GM23338 (cell line): Measurements from ENCODE around the gene RNF133.

Source experiments
- CREB1 ChIP-seq: fragments of 250-450 bp; sonication (Bioruptor Pico); IDR thresholded peaks from 2 replicates; pipeline ENCODE4 v1.5.0; 2020; ENCODE audit warnings: low read depth, mild to moderate bottlenecking, moderate library complexity
- ETS1 ChIP-seq: IDR thresholded peaks from 2 replicates; pipeline ENCODE4 v1.6.1; 2016; ENCODE audit warnings: antibody characterized with exemption
- EZH2 ChIP-seq: fragments of 200-600 bp; sonication (generic); IDR thresholded peaks from one replicate; pipeline ENCODE4 v1.8.0; 2017; ENCODE audit warnings: antibody characterized with exemption, mild to moderate bottlenecking, low read depth; ENCODE audit not compliant: unreplicated experiment
- EZH2phosphoT487 ChIP-seq: fragments of 200-600 bp; sonication (generic); IDR thresholded peaks from one replicate; pipeline ENCODE4 v1.8.1; 2018; ENCODE audit warnings: antibody characterized with exemption; ENCODE audit not compliant: unreplicated experiment
- JUNB ChIP-seq: IDR thresholded peaks from one replicate; pipeline ENCODE4 v1.6.1; 2016; ENCODE audit warnings: antibody characterized with exemption; ENCODE audit not compliant: unreplicated experiment
- POLR2AphosphoS5 ChIP-seq: IDR thresholded peaks from 2 replicates; pipeline ENCODE4 v1.6.1; 2016; ENCODE audit warnings: antibody characterized with exemption, low read depth
- STAT1 ChIP-seq: IDR thresholded peaks from one replicate; pipeline ENCODE4 v1.6.1; 2016; ENCODE audit warnings: antibody characterized with exemption; ENCODE audit not compliant: unreplicated experiment
- ZNF114 ChIP-seq: fragments of 250-450 bp; sonication (Bioruptor Pico); IDR thresholded peaks from 2 replicates; pipeline ENCODE4 v1.5.0; 2020; ENCODE audit warnings: mild to moderate bottlenecking, moderate library complexity
- ZNF331 ChIP-seq: fragments of 250-450 bp; sonication (Bioruptor Pico); IDR thresholded peaks from 2 replicates; pipeline ENCODE4 v1.5.0; 2020; ENCODE audit warnings: low read depth, mild to moderate bottlenecking, moderate library complexity
- TF ChIP-seq, protein P1 (sequence below), 2 experiments: fragments of 200-600 bp in 1 of 2; sonication (generic) in 1 of 2; conservative IDR thresholded peaks; 2 replicates each; pipeline versions ENCODE4 v1.5.1 to v1.6.1; 2016 to 2017; ENCODE audit warnings: antibody characterized with exemption in 2 of 2, low read depth in 2 of 2, mild to moderate bottlenecking in 2 of 2, moderate library complexity in 1 of 2
- TF ChIP-seq, protein P2 (sequence below): IDR thresholded peaks from one replicate; pipeline ENCODE4 v1.6.1; 2018; ENCODE audit warnings: antibody characterized with exemption; ENCODE audit not compliant: unreplicated experiment

DNA sequence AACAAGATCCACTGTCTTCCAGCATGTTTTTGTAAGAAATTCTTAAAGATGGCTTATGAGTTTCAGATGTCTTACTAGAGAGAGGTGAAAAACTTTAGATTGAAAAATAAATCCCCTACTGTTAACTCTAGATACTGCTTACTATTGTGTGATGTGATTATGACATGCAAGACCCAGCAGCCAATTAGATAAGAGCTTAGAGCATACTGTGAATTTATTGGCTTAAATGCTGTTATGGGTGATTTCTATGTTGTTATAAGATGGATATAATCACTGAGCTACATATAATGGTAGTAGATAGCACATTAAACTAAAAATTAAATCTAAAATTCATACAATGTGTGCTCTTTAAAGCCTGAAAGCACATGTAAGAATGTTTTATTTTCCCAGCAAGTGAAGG is at the start of gene RNF133:
- TF ChIP-seq POLR2AphosphoS5 (no peak), EZH2 (no peak), JUNB (no peak), EZH2phosphoT487 (no peak), ETS1 (no peak), CREB1 (CRISPR knock-in tag) (no peak), ZNF331 (CRISPR knock-in tag) (no peak), STAT1 (no peak), ZNF114 (no peak)
- TF ChIP-seq, protein P1, sequence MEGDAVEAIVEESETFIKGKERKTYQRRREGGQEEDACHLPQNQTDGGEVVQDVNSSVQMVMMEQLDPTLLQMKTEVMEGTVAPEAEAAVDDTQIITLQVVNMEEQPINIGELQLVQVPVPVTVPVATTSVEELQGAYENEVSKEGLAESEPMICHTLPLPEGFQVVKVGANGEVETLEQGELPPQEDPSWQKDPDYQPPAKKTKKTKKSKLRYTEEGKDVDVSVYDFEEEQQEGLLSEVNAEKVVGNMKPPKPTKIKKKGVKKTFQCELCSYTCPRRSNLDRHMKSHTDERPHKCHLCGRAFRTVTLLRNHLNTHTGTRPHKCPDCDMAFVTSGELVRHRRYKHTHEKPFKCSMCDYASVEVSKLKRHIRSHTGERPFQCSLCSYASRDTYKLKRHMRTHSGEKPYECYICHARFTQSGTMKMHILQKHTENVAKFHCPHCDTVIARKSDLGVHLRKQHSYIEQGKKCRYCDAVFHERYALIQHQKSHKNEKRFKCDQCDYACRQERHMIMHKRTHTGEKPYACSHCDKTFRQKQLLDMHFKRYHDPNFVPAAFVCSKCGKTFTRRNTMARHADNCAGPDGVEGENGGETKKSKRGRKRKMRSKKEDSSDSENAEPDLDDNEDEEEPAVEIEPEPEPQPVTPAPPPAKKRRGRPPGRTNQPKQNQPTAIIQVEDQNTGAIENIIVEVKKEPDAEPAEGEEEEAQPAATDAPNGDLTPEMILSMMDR (conservative IDR thresholded peaks at IDR 0.05; ENCODE audit: low read depth in 2 of 2): no peak
- TF ChIP-seq, protein P2, sequence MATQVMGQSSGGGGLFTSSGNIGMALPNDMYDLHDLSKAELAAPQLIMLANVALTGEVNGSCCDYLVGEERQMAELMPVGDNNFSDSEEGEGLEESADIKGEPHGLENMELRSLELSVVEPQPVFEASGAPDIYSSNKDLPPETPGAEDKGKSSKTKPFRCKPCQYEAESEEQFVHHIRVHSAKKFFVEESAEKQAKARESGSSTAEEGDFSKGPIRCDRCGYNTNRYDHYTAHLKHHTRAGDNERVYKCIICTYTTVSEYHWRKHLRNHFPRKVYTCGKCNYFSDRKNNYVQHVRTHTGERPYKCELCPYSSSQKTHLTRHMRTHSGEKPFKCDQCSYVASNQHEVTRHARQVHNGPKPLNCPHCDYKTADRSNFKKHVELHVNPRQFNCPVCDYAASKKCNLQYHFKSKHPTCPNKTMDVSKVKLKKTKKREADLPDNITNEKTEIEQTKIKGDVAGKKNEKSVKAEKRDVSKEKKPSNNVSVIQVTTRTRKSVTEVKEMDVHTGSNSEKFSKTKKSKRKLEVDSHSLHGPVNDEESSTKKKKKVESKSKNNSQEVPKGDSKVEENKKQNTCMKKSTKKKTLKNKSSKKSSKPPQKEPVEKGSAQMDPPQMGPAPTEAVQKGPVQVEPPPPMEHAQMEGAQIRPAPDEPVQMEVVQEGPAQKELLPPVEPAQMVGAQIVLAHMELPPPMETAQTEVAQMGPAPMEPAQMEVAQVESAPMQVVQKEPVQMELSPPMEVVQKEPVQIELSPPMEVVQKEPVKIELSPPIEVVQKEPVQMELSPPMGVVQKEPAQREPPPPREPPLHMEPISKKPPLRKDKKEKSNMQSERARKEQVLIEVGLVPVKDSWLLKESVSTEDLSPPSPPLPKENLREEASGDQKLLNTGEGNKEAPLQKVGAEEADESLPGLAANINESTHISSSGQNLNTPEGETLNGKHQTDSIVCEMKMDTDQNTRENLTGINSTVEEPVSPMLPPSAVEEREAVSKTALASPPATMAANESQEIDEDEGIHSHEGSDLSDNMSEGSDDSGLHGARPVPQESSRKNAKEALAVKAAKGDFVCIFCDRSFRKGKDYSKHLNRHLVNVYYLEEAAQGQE: no peak
